ENCODE results near the gene SUSD4. TPM values are rescaled to one million over a fixed set of nuclear protein-coding genes. Genes with fewer than 3 reads are reported as not detected.

Gene SUSD4
- total and polyA plus RNA-seq, 9 of the 15 experiments (the other 6 are each of a cell fraction or from before 2014, with no cell fraction given), result 0.06 to 1.7 (median 0.09) TPM; not detected in 4

DNA sequence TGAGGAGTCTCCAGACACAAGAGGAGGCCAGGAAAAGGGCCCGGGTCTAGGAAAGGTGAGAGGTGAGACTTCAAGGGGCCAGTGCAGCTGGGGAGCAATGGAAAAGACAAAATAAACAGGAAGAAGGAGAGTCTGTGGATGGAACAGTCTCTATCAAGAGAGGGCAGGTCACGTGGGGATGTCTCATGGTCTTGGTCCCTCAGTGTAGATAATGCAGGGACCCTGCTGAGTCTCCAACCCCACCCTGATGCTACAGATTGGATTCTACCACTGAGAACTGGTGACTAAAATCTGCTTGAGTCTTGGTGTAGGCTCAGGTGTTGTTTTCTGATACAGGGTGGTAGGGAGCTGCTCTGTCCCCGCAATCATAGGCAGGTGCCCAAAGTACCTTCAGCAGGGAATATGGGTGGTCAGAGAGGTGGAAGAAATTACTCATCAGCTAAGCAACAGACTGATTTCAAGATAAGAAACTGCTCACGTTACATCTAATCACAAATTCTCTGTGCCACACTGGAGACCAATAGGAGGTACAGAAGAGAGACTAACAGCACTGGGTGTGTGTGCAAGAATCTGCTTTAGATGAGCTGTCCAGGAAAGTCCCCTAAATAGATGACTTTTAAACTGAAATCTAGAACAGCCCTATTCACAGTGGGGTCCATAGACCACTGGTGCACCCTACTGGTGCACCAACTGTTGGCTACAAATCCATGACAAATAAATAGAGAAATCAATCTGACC, 119.4 kb downstream of the SUSD4 start (continued):
- TF ChIP-seq, protein P1, sequence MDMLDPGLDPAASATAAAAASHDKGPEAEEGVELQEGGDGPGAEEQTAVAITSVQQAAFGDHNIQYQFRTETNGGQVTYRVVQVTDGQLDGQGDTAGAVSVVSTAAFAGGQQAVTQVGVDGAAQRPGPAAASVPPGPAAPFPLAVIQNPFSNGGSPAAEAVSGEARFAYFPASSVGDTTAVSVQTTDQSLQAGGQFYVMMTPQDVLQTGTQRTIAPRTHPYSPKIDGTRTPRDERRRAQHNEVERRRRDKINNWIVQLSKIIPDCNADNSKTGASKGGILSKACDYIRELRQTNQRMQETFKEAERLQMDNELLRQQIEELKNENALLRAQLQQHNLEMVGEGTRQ (CRISPR knock-in tag; IDR thresholded peaks at IDR 0.05), result peak; percentile 93
- TF ChIP-seq RAD21 (CRISPR knock-in tag; conservative IDR thresholded peaks at IDR 0.05 in 1 of 2, IDR thresholded peaks at IDR 0.05 in 1 of 2), result peak; percentile 52 to 79
- TF ChIP-seq STAG1 (CRISPR knock-in tag; IDR thresholded peaks at IDR 0.05; ENCODE audit: borderline replicate concordance), result no peak
- TF ChIP-seq, protein P2, sequence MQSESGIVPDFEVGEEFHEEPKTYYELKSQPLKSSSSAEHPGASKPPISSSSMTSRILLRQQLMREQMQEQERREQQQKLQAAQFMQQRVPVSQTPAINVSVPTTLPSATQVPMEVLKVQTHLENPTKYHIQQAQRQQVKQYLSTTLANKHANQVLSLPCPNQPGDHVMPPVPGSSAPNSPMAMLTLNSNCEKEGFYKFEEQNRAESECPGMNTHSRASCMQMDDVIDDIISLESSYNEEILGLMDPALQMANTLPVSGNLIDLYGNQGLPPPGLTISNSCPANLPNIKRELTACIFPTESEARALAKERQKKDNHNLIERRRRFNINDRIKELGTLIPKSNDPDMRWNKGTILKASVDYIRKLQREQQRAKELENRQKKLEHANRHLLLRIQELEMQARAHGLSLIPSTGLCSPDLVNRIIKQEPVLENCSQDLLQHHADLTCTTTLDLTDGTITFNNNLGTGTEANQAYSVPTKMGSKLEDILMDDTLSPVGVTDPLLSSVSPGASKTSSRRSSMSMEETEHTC (IDR thresholded peaks at IDR 0.05), result peak; percentile 88
- TF ChIP-seq HDAC2 (IDR thresholded peaks at IDR 0.05), result no peak
- TF ChIP-seq ZNF76 (CRISPR knock-in tag; IDR thresholded peaks at IDR 0.05; ENCODE audit: borderline replicate concordance), result no peak
- TF ChIP-seq XRCC4 (IDR thresholded peaks at IDR 0.05; ENCODE audit: extremely low read depth, insufficient read depth, insufficient read length), result no peak
- no peak for TF ChIP-seq GABPA (tag; conservative IDR thresholded peaks at IDR 0.05; ENCODE audit: low read depth)
- TF ChIP-seq CEBPB (tag; IDR thresholded peaks at IDR 0.05), result no peak
- 0 out of 2 replicates have a peak, but pooled peaks have one; percentile 3 for TF ChIP-seq NCOR1 (IDR thresholded peaks at IDR 0.05)
- peak; percentile 45 for TF ChIP-seq CCNT2 (IDR thresholded peaks at IDR 0.05; ENCODE audit: borderline replicate concordance, extremely low read depth, insufficient read length, low read depth, low read length)
- no peak for TF ChIP-seq GTF2E2 (tag; IDR thresholded peaks at IDR 0.05)
- TF ChIP-seq, protein P3, sequence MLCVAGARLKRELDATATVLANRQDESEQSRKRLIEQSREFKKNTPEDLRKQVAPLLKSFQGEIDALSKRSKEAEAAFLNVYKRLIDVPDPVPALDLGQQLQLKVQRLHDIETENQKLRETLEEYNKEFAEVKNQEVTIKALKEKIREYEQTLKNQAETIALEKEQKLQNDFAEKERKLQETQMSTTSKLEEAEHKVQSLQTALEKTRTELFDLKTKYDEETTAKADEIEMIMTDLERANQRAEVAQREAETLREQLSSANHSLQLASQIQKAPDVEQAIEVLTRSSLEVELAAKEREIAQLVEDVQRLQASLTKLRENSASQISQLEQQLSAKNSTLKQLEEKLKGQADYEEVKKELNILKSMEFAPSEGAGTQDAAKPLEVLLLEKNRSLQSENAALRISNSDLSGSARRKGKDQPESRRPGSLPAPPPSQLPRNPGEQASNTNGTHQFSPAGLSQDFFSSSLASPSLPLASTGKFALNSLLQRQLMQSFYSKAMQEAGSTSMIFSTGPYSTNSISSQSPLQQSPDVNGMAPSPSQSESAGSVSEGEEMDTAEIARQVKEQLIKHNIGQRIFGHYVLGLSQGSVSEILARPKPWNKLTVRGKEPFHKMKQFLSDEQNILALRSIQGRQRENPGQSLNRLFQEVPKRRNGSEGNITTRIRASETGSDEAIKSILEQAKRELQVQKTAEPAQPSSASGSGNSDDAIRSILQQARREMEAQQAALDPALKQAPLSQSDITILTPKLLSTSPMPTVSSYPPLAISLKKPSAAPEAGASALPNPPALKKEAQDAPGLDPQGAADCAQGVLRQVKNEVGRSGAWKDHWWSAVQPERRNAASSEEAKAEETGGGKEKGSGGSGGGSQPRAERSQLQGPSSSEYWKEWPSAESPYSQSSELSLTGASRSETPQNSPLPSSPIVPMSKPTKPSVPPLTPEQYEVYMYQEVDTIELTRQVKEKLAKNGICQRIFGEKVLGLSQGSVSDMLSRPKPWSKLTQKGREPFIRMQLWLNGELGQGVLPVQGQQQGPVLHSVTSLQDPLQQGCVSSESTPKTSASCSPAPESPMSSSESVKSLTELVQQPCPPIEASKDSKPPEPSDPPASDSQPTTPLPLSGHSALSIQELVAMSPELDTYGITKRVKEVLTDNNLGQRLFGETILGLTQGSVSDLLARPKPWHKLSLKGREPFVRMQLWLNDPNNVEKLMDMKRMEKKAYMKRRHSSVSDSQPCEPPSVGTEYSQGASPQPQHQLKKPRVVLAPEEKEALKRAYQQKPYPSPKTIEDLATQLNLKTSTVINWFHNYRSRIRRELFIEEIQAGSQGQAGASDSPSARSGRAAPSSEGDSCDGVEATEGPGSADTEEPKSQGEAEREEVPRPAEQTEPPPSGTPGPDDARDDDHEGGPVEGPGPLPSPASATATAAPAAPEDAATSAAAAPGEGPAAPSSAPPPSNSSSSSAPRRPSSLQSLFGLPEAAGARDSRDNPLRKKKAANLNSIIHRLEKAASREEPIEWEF (CRISPR knock-in tag; IDR thresholded peaks at IDR 0.05), result no peak
- peak in 1 of 2 experiments; percentile 12; a peak in 2 of 4 replicates for TF ChIP-seq TRIM24 (IDR thresholded peaks at IDR 0.05)
- TF ChIP-seq ADNP (tag; IDR thresholded peaks at IDR 0.05), result 0 out of 2 replicates have a peak, but pooled peaks have one; percentile 26
- TF ChIP-seq, protein P4, sequence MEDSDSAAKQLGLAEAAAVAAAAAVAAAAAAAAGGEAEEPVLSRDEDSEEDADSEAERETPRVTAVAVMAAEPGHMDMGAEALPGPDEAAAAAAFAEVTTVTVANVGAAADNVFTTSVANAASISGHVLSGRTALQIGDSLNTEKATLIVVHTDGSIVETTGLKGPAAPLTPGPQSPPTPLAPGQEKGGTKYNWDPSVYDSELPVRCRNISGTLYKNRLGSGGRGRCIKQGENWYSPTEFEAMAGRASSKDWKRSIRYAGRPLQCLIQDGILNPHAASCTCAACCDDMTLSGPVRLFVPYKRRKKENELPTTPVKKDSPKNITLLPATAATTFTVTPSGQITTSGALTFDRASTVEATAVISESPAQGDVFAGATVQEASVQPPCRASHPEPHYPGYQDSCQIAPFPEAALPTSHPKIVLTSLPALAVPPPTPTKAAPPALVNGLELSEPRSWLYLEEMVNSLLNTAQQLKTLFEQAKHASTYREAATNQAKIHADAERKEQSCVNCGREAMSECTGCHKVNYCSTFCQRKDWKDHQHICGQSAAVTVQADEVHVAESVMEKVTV (CRISPR knock-in tag; IDR thresholded peaks at IDR 0.05), result no peak

All from K562 (cell line).